Neural progenitor cell (in vitro differentiated cells): ENCODE data around the gene DLL1. TPM values are rescaled to one million over a fixed set of nuclear protein-coding genes. Genes with fewer than 3 reads are reported as not detected.
A peak's percentile ranks its signal among the peaks of the same experiment; 100 is the strongest.
"Not testable (repeated sequence)": the region's sequence is repeated elsewhere in the genome, so short reads cannot be mapped to it uniquely, and the experiment has no call there.

Experiments
- DNase-seq: peaks from one replicate; pipeline ENCODE4 v3.0.0-alpha.2; 2016; ENCODE audit warnings: low spot score
- H2AFZ ChIP-seq: fragments of 200-600 bp; sonication (generic); replicated peaks from 2 replicates; pipeline ENCODE4 v1.6.1; 2016; ENCODE audit warnings: antibody characterized with exemption
- H3F3A ChIP-seq: fragments of 200-600 bp; sonication (generic); 2 replicates; pipeline ENCODE4 v1.6.1; 2016; ENCODE audit warnings: antibody characterized with exemption, low read depth
- H3K27ac ChIP-seq: fragments of 200-600 bp; sonication (generic); 2 replicates; pipeline ENCODE4 v1.5.1; 2016; ENCODE audit warnings: mild to moderate bottlenecking
- H3K27me3 ChIP-seq: fragments of 200-600 bp; sonication (generic); 2 replicates; pipeline ENCODE4 v1.6.1; 2016; ENCODE audit warnings: mild to moderate bottlenecking, moderate library complexity
- H3K36me3 ChIP-seq: fragments of 200-600 bp; sonication (generic); 2 replicates; pipeline ENCODE4 v1.5.1; 2016
- H3K4me1 ChIP-seq: fragments of 200-600 bp; sonication (generic); 2 replicates; pipeline ENCODE4 v1.6.1; 2016; ENCODE audit warnings: mixed run types
- H3K4me2 ChIP-seq: fragments of 200-600 bp; sonication (generic); 2 replicates; pipeline ENCODE4 v1.6.1; 2016
- H3K4me3 ChIP-seq: fragments of 200-600 bp; sonication (generic); 2 replicates; pipeline ENCODE4 v1.5.1; 2016
- H3K79me2 ChIP-seq: fragments of 200-600 bp; sonication (generic); 2 replicates; pipeline ENCODE4 v1.6.1; 2016; ENCODE audit warnings: low read depth
- H3K9ac ChIP-seq: fragments of 200-600 bp; sonication (generic); 2 replicates; pipeline ENCODE4 v1.6.1; 2016
- H3K9me3 ChIP-seq: fragments of 200-600 bp; sonication (generic); 2 replicates; pipeline ENCODE4 v1.5.1; 2016; ENCODE audit warnings: low read depth
- H4K20me1 ChIP-seq: fragments of 200-600 bp; sonication (generic); 2 replicates; pipeline ENCODE4 v1.6.1; 2016; ENCODE audit warnings: low read depth
- H3K27ac Mint-ChIP-seq: 3 replicates; pipeline ENCODE4 v1.8.0; 2021; ENCODE audit warnings: mixed read lengths
- H3K27me3 Mint-ChIP-seq: 2 replicates; pipeline ENCODE4 v1.8.0; 2022; ENCODE audit warnings: low read depth, mild to moderate bottlenecking, inconsistent platforms, moderate library complexity, mixed read lengths; ENCODE audit not compliant: insufficient read depth
- H3K36me3 Mint-ChIP-seq: 3 replicates; pipeline ENCODE4 v1.8.0; 2021; ENCODE audit warnings: mixed read lengths
- H3K4me1 Mint-ChIP-seq: 3 replicates; pipeline ENCODE4 v1.8.0; 2021; ENCODE audit warnings: mixed read lengths
- H3K4me3 Mint-ChIP-seq: 3 replicates; pipeline ENCODE4 v1.8.0; 2021; ENCODE audit warnings: mild to moderate bottlenecking, moderate library complexity, mixed read lengths
- H3K9me3 Mint-ChIP-seq: 3 replicates; pipeline ENCODE4 v1.8.0; 2020; ENCODE audit warnings: mixed read lengths
- EZH2 ChIP-seq: fragments of 200-600 bp; sonication (generic); IDR thresholded peaks from 2 replicates; pipeline ENCODE4 v1.6.1; 2017; ENCODE audit warnings: antibody characterized with exemption, mild to moderate bottlenecking, moderate library complexity
- EZH2phosphoT487 ChIP-seq: fragments of 200-600 bp; sonication (generic); IDR thresholded peaks from 2 replicates; pipeline ENCODE4 v1.6.1; 2017; ENCODE audit warnings: antibody characterized with exemption
- total RNA-seq: library from RNA; depleted of rRNA; stranded (reverse); fragments of >200 nt; gene quantifications from 2 replicates; pipeline ENCODE4 v1.2.3, GENCODE V29; 2015; ENCODE audit warnings: low replicate concordance
- TF ChIP-seq, protein P1 (sequence below): fragments of 200-600 bp; sonication (generic); IDR thresholded peaks from 2 replicates; pipeline ENCODE4 v1.5.1; 2017; ENCODE audit warnings: antibody characterized with exemption, mild to moderate bottlenecking

The DLL1 gene, protein sequence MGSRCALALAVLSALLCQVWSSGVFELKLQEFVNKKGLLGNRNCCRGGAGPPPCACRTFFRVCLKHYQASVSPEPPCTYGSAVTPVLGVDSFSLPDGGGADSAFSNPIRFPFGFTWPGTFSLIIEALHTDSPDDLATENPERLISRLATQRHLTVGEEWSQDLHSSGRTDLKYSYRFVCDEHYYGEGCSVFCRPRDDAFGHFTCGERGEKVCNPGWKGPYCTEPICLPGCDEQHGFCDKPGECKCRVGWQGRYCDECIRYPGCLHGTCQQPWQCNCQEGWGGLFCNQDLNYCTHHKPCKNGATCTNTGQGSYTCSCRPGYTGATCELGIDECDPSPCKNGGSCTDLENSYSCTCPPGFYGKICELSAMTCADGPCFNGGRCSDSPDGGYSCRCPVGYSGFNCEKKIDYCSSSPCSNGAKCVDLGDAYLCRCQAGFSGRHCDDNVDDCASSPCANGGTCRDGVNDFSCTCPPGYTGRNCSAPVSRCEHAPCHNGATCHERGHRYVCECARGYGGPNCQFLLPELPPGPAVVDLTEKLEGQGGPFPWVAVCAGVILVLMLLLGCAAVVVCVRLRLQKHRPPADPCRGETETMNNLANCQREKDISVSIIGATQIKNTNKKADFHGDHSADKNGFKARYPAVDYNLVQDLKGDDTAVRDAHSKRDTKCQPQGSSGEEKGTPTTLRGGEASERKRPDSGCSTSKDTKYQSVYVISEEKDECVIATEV
- 35.9 and 91.8 TPM in 2 replicates for total RNA-seq

- TF ChIP-seq, protein P1, sequence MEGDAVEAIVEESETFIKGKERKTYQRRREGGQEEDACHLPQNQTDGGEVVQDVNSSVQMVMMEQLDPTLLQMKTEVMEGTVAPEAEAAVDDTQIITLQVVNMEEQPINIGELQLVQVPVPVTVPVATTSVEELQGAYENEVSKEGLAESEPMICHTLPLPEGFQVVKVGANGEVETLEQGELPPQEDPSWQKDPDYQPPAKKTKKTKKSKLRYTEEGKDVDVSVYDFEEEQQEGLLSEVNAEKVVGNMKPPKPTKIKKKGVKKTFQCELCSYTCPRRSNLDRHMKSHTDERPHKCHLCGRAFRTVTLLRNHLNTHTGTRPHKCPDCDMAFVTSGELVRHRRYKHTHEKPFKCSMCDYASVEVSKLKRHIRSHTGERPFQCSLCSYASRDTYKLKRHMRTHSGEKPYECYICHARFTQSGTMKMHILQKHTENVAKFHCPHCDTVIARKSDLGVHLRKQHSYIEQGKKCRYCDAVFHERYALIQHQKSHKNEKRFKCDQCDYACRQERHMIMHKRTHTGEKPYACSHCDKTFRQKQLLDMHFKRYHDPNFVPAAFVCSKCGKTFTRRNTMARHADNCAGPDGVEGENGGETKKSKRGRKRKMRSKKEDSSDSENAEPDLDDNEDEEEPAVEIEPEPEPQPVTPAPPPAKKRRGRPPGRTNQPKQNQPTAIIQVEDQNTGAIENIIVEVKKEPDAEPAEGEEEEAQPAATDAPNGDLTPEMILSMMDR = no peak
- TF ChIP-seq EZH2 (no peak), EZH2phosphoT487 (no peak)
- Histone ChIP-seq H3K4me3 (peak within 1 kb of the TSS; percentile 94), H3F3A (peaks cover 74% of the 10 kb centered on the region), H3K4me1 (peaks cover 68% of the 10 kb centered on the region), H3K36me3 (no peaks in the 10 kb centered on the region), H2AFZ (no peak within 1 kb of the TSS), H3K27ac (peak within 1 kb of the TSS; percentile 91), H3K9me3 (no peaks in the 10 kb centered on the region), H4K20me1 (peaks cover 51% of the 10 kb centered on the region), H3K79me2 (peaks cover 41% of the 10 kb centered on the region), H3K9ac (peak within 1 kb of the TSS; percentile 73), H3K4me2 (peak within 1 kb of the TSS; percentile 100), H3K27me3 (peaks cover 67% of the 10 kb centered on the region)
- Mint-ChIP-seq H3K27ac (peak within 1 kb of the TSS; percentile 98), H3K4me3 (peak within 1 kb of the TSS; percentile 96), H3K36me3 (peaks cover 21% of the 10 kb centered on the region), H3K4me1 (peaks cover 68% of the 10 kb centered on the region), H3K27me3 (peaks cover 42% of the 10 kb centered on the region), H3K9me3 (no peaks in the 10 kb centered on the region)
- DNase-seq = peak; percentile 97
Observed at GRCh38 chr6:170290296-170291128, at the start of gene DLL1. Gene DLL1, minus strand, starts transcription at chr6:170291078. Its CDS starts 939 bp downstream, at chr6:170290139.

- peaks cover 32% of the 10 kb centered on the region for H3K9me3 Mint-ChIP-seq
- H3K27me3 Mint-ChIP-seq, H3F3A ChIP-seq, H4K20me1 ChIP-seq, H3K9me3 ChIP-seq, H3K27ac Mint-ChIP-seq, H3K4me3 Mint-ChIP-seq, H3K4me1 Mint-ChIP-seq, H3K4me1 ChIP-seq, H3K36me3 ChIP-seq, H3K27me3 ChIP-seq, H2AFZ ChIP-seq, H3K4me3 ChIP-seq, H3K4me2 ChIP-seq, H3K9ac ChIP-seq, DNase-seq, H3K27ac ChIP-seq: not testable (repeated sequence)
- peaks cover 62% of the 10 kb centered on the region for H3K36me3 Mint-ChIP-seq
- H3K79me2 ChIP-seq = peaks cover 28% of the 10 kb centered on the region
Observed at GRCh38 chr6:170335199-170335598, 44.3 kb upstream of the DLL1 start.

GRCh38 chr6:170329321-170329720 lies 38.4 kb upstream of the DLL1 start:
- Mint-ChIP-seq H3K4me3 (no peak overlapping the region), H3K4me1 (no peaks in the 10 kb centered on the region), H3K27me3 (peaks cover 3% of the 10 kb centered on the region), H3K36me3 (peaks cover 37% of the 10 kb centered on the region), H3K9me3 (no peaks in the 10 kb centered on the region), H3K27ac (no peak overlapping the region)
- no peak for DNase-seq
- H3F3A ChIP-seq = no peaks in the 10 kb centered on the region
- no peaks in the 10 kb centered on the region for H3K27me3 ChIP-seq
- no peak overlapping the region for H3K27ac ChIP-seq
- H2AFZ ChIP-seq = no peak overlapping the region
- H4K20me1 ChIP-seq = no peaks in the 10 kb centered on the region
- H3K9me3 ChIP-seq = no peaks in the 10 kb centered on the region
- H3K9ac ChIP-seq = no peak overlapping the region
- H3K4me1 ChIP-seq = no peaks in the 10 kb centered on the region
- H3K4me2 ChIP-seq = no peak overlapping the region
- peaks cover 9% of the 10 kb centered on the region for H3K36me3 ChIP-seq
- no peaks in the 10 kb centered on the region for H3K79me2 ChIP-seq
- no peak for TF ChIP-seq EZH2phosphoT487
- no peak overlapping the region for H3K4me3 ChIP-seq

GRCh38 chr6:170317718-170318117 lies 26.8 kb upstream of the DLL1 start:
- Histone ChIP-seq H4K20me1 (peaks cover 39% of the 10 kb centered on the region), H3K36me3 (no peaks in the 10 kb centered on the region), H3K27ac (no peak overlapping the region), H3K79me2 (peaks cover 61% of the 10 kb centered on the region), H3K9me3 (no peaks in the 10 kb centered on the region), H3K9ac (no peak overlapping the region), H3K4me2 (no peak overlapping the region), H2AFZ (no peak overlapping the region), H3K4me1 (peaks cover 11% of the 10 kb centered on the region), H3F3A (peaks cover 12% of the 10 kb centered on the region), H3K27me3 (no peaks in the 10 kb centered on the region), H3K4me3 (no peak overlapping the region)
- Mint-ChIP-seq H3K9me3 (no peaks in the 10 kb centered on the region), H3K4me1 (no peaks in the 10 kb centered on the region), H3K4me3 (no peak overlapping the region), H3K36me3 (peaks cover 38% of the 10 kb centered on the region), H3K27me3 (no peaks in the 10 kb centered on the region), H3K27ac (no peak overlapping the region)
- DNase-seq = no peak
- TF ChIP-seq EZH2 (no peak), EZH2phosphoT487 (no peak)
- TF ChIP-seq, protein P1 = no peak
